HG03045 (cell line): ENCODE data around the gene RGS3.
"Not testable (repeated sequence)": the region's sequence is repeated elsewhere in the genome, so short reads cannot be mapped to it uniquely, and the experiment has no call there.

Experiments used
- ATAC-seq: cut with Tn5 transposase; IDR thresholded peaks from one replicate; pipeline ENCODE4 v1.9.1; 2021; ENCODE audit warnings: mild to moderate bottlenecking, moderate library complexity; ENCODE audit not compliant: unreplicated experiment

RGS3 gene

GRCh38 chr9:113463418-113464285 is at the start of gene RGS3:
Gene RGS3, plus strand, starts transcription at chr9:113463727. Its CDS starts 76 bp downstream, at chr9:113463803.
- no peak for ATAC-seq

- ATAC-seq, result peak; percentile 91
Measured at GRCh38 chr9:113416149-113416721, 47.3 kb upstream of the RGS3 start.

GRCh38 chr9:113417370-113417769 is 46.2 kb upstream of the RGS3 start:
- ATAC-seq, result no peak

GRCh38 chr9:113421726-113422125 is 41.8 kb upstream of the RGS3 start:
- no peak for ATAC-seq

- no peak for ATAC-seq
Measured at GRCh38 chr9:113425072-113425471, 38.5 kb upstream of the RGS3 start.

GRCh38 chr9:113426701-113427100 is 36.8 kb upstream of the RGS3 start:
- ATAC-seq, result no peak

GRCh38 chr9:113427629-113428028 is 35.9 kb upstream of the RGS3 start:
- no peak for ATAC-seq

- ATAC-seq, result no peak
Measured at GRCh38 chr9:113428062-113428615, 35.4 kb upstream of the RGS3 start.

GRCh38 chr9:113431191-113431590 is 32.3 kb upstream of the RGS3 start:
- ATAC-seq, result no peak

- no peak for ATAC-seq
Measured at GRCh38 chr9:113436728-113437515, 26.6 kb upstream of the RGS3 start.

GRCh38 chr9:113437716-113438115 is 25.8 kb upstream of the RGS3 start:
- ATAC-seq, result not testable (repeated sequence)

- ATAC-seq, result no peak
Measured at GRCh38 chr9:113444736-113445135, 18.8 kb upstream of the RGS3 start.

- ATAC-seq, result no peak
Measured at GRCh38 chr9:113446323-113446740, 17.2 kb upstream of the RGS3 start.

GRCh38 chr9:113449376-113449775 is 14.2 kb upstream of the RGS3 start:
- ATAC-seq, result no peak

- no peak for ATAC-seq
Measured at GRCh38 chr9:113452113-113452605, 11.4 kb upstream of the RGS3 start.

GRCh38 chr9:113454914-113455761 is 8.4 kb upstream of the RGS3 start:
- ATAC-seq, result no peak

GRCh38 chr9:113456235-113456634 is 7.3 kb upstream of the RGS3 start:
- no peak for ATAC-seq

GRCh38 chr9:113461285-113461684 is 2.2 kb upstream of the RGS3 start:
- no peak for ATAC-seq

- no peak for ATAC-seq
Measured at GRCh38 chr9:113461943-113462342, 1.6 kb upstream of the RGS3 start.

- no peak for ATAC-seq
Measured at GRCh38 chr9:113462781-113463286, 693 bp upstream of the RGS3 start.
